Testis (tissue), 3 donors: ENCODE results near the gene DZIP1L. TPM values are rescaled to one million over a fixed set of nuclear protein-coding genes. Genes with fewer than 3 reads are reported as not detected.

ENCODE experiments used
- DNase-seq: peaks from one replicate; pipeline ENCODE4 v3.0.0-alpha.2; 2019
- H3K27ac ChIP-seq, 2 donors: fragments of 200-600 bp; sonication (generic); one replicate each; pipeline ENCODE4 v1.5.1; 2019
- H3K27me3 ChIP-seq: fragments of 200-600 bp; sonication (generic); one replicate; pipeline ENCODE4 v1.5.1; 2019
- H3K36me3 ChIP-seq: fragments of 200-600 bp; sonication (generic); one replicate; pipeline ENCODE4 v1.5.1; 2017; ENCODE audit warnings: low read depth; ENCODE audit errors: missing control alignments
- H3K4me1 ChIP-seq: fragments of 200-600 bp; sonication (generic); one replicate; pipeline ENCODE4 v1.5.1; 2019
- H3K4me3 ChIP-seq, 2 donors: fragments of 200-600 bp; sonication (generic); one replicate each; pipeline ENCODE4 v1.5.1; 2017 to 2019
- H3K9me3 ChIP-seq: fragments of 200-600 bp; sonication (generic); one replicate; pipeline ENCODE4 v1.5.1; 2017
- POLR2A ChIP-seq: fragments of 450-650 bp; IDR thresholded peaks from one replicate; pipeline ENCODE4 v1.6.1; 2017; ENCODE audit warnings: antibody characterized with exemption, mild to moderate bottlenecking, moderate library complexity
- WGBS, 2 donors: methylation state at CpG; one replicate each; pipeline ENCODE4 v1.1.5; 2018; 5-methylcytosine and 5-hydroxymethylcytosine counted together
- intact Hi-C: fragments of 100-400 bp; cut with DNase I; formaldehyde crosslinking; loops from one replicate; pipeline ENCODE4 v1.15.1; 2023; ENCODE audit warnings: low total_unique reads
- polyA plus RNA-seq: library from polyadenylated mRNA; stranded (reverse); fragments of 350-450 nt; fragmentation: Illumina TruSeq; extraction: RNeasy Lipid Tissue Mini Kit (QIAGEN cat#74804); gene quantifications from one replicate; pipeline ENCODE4 v1.2.3, GENCODE V29; 2014; ENCODE audit warnings: low read depth, low replicate concordance; ENCODE audit not compliant: insufficient read depth
- total RNA-seq, 2 donors: library from RNA; depleted of rRNA; stranded (reverse); fragments of >200 nt; gene quantifications; one replicate each; pipeline ENCODE4 v1.2.3, GENCODE V29; 2016
- TF ChIP-seq, protein P1 (sequence below), 3 experiments: fragments of 450-650 bp in 2 of 3; fragments of 200-600 bp in 1 of 3; sonication (generic) in 1 of 3; IDR thresholded peaks; one replicate each; pipeline ENCODE4 v1.5.1; 2016 to 2019; ENCODE audit warnings: antibody characterized with exemption in 3 of 3, mild to moderate bottlenecking in 2 of 3, moderate library complexity in 1 of 3

Gene DZIP1L
- total and polyA plus RNA-seq, 3 donors from 2014 or later = 6.6 to 24.6 (median 22.1) TPM

- WGBS, 2 donors = 29 to 34% methylated on average over 3 of the region's 3 CpGs
- Histone ChIP-seq H3K9me3 (no peaks in the 10 kb centered on the region), H3K27me3 (no peaks in the 10 kb centered on the region), H3K4me3 (no peak overlapping the region), H3K4me1 (no peaks in the 10 kb centered on the region), H3K36me3 (no peaks in the 10 kb centered on the region), H3K27ac (no peak overlapping the region)
- no peak for DNase-seq
- intact Hi-C loops = no loop called here
- TF ChIP-seq, protein P1, sequence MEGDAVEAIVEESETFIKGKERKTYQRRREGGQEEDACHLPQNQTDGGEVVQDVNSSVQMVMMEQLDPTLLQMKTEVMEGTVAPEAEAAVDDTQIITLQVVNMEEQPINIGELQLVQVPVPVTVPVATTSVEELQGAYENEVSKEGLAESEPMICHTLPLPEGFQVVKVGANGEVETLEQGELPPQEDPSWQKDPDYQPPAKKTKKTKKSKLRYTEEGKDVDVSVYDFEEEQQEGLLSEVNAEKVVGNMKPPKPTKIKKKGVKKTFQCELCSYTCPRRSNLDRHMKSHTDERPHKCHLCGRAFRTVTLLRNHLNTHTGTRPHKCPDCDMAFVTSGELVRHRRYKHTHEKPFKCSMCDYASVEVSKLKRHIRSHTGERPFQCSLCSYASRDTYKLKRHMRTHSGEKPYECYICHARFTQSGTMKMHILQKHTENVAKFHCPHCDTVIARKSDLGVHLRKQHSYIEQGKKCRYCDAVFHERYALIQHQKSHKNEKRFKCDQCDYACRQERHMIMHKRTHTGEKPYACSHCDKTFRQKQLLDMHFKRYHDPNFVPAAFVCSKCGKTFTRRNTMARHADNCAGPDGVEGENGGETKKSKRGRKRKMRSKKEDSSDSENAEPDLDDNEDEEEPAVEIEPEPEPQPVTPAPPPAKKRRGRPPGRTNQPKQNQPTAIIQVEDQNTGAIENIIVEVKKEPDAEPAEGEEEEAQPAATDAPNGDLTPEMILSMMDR (IDR thresholded peaks at IDR 0.05) = no peak
- TF ChIP-seq POLR2A = no peak
Observed at GRCh38 chr3:138046955-138047354, 68.5 kb downstream of the DZIP1L start.

GRCh38 chr3:138046085-138046484, 69.3 kb downstream of the DZIP1L start:
- no peaks in the 10 kb centered on the region for H3K27me3 ChIP-seq
- DNase-seq = no peak
- H3K9me3 ChIP-seq = no peaks in the 10 kb centered on the region
- 87 to 88% methylated on average over 3 of the region's 3 CpGs for WGBS, 2 donors
- no peak overlapping the region for H3K4me3 ChIP-seq
- H3K4me1 ChIP-seq = no peaks in the 10 kb centered on the region
- no peak overlapping the region for H3K27ac ChIP-seq
- TF ChIP-seq, protein P1 (IDR thresholded peaks at IDR 0.05) = no peak
- no peak for TF ChIP-seq POLR2A
- intact Hi-C loops = no loop called here
- H3K36me3 ChIP-seq = no peaks in the 10 kb centered on the region

GRCh38 chr3:138043266-138044029, 72.0 kb downstream of the DZIP1L start:
- Histone ChIP-seq H3K4me1 (no peaks in the 10 kb centered on the region), H3K4me3 (no peak overlapping the region), H3K27me3 (no peaks in the 10 kb centered on the region), H3K36me3 (no peaks in the 10 kb centered on the region), H3K27ac (no peak overlapping the region), H3K9me3 (no peaks in the 10 kb centered on the region)
- intact Hi-C loops = no loop called here
- TF ChIP-seq POLR2A = no peak
- TF ChIP-seq, protein P1 (IDR thresholded peaks at IDR 0.05) = no peak
- no peak for DNase-seq
- WGBS, 2 donors = 86 to 87% methylated on average over 3 of the region's 3 CpGs

DNA sequence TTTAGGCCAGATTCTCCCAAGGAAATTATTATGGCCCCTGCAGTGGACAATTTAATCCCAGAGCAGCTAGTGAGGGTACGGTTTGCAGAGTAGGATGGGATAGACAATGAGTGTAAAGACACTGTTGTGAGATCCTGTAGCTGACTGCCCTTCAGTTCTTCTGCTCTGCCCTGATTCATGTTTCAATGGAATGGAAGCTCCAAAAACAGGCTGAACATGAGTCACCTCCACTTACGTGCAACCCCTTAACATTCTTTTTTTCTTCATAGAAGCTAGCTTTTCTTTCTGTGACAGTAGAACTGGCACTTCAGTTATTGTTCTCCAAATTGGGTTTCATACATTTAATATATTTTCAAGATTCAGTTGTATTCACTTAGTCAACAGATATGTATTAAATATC, 73.4 kb downstream of the DZIP1L start:
- no peaks in the 10 kb centered on the region for H3K36me3 ChIP-seq
- WGBS, 2 donors = 91 to 93% methylated on average over 2 of the region's 2 CpGs
- TF ChIP-seq, protein P1 (IDR thresholded peaks at IDR 0.05) = no peak
- no peak for TF ChIP-seq POLR2A

More for the DNA sequence above, 73.4 kb downstream of the DZIP1L start:
- Histone ChIP-seq H3K9me3 (no peaks in the 10 kb centered on the region), H3K27me3 (no peaks in the 10 kb centered on the region), H3K4me1 (no peaks in the 10 kb centered on the region), H3K4me3 (no peak overlapping the region), H3K27ac (no peak overlapping the region)
- intact Hi-C loops = no loop called here
- DNase-seq = no peak
